ENCODE measurements around the gene ZBTB1.
A peak's percentile ranks its signal among the peaks of the same experiment; 100 is the strongest.

Gene ZBTB1

GRCh38 chr14:64504310-64504896, at the start of gene ZBTB1:
TSS of gene ZBTB1 (plus strand) at chr14:64504770. CDS start at chr14:64521505, 16,735 bp downstream.
- DNase-seq = peak; percentile 49 to 56

GRCh38 chr14:64459405-64460136, 45.0 kb upstream of the ZBTB1 start:
- no peak for DNase-seq

GRCh38 chr14:64461221-64461620, 43.3 kb upstream of the ZBTB1 start:
- no peak for DNase-seq

GRCh38 chr14:64463195-64463594, 41.4 kb upstream of the ZBTB1 start:
- no peak for DNase-seq

- no peak for DNase-seq
Observed at GRCh38 chr14:64463873-64464272, 40.7 kb upstream of the ZBTB1 start.

- no peak for DNase-seq
Observed at GRCh38 chr14:64464651-64465050, 39.9 kb upstream of the ZBTB1 start.

- DNase-seq = peak; percentile 65 to 83
Observed at GRCh38 chr14:64465191-64465822, 39.3 kb upstream of the ZBTB1 start, which contains the start of gene AKAP5. TSS of gene AKAP5 (plus strand) at chr14:64465499. CDS start at chr14:64468395, 2,896 bp downstream.

GRCh38 chr14:64465831-64466554, 38.6 kb upstream of the ZBTB1 start:
- DNase-seq = no peak

- no peak for DNase-seq
Observed at GRCh38 chr14:64467101-64467500, 37.5 kb upstream of the ZBTB1 start.

GRCh38 chr14:64467566-64467965, 37.0 kb upstream of the ZBTB1 start:
- DNase-seq = no peak

GRCh38 chr14:64468451-64468850, 36.1 kb upstream of the ZBTB1 start:
- DNase-seq = no peak

- DNase-seq = no peak
Observed at GRCh38 chr14:64474041-64474440, 30.5 kb upstream of the ZBTB1 start.

GRCh38 chr14:64474698-64475097, 29.9 kb upstream of the ZBTB1 start:
- DNase-seq = no peak

GRCh38 chr14:64475585-64476273, 28.8 kb upstream of the ZBTB1 start:
- no peak for DNase-seq

- no peak for DNase-seq
Observed at GRCh38 chr14:64476438-64476837, 28.1 kb upstream of the ZBTB1 start.

GRCh38 chr14:64478634-64479250, 25.8 kb upstream of the ZBTB1 start:
- peak in 1 of 2 experiments; percentile 6 for DNase-seq

- no peak for DNase-seq
Observed at GRCh38 chr14:64488590-64489099, 15.9 kb upstream of the ZBTB1 start.

GRCh38 chr14:64491637-64492036, 12.9 kb upstream of the ZBTB1 start:
- no peak for DNase-seq

GRCh38 chr14:64493455-64493854, 11.1 kb upstream of the ZBTB1 start:
- no peak for DNase-seq

- DNase-seq = no peak
Observed at GRCh38 chr14:64495252-64495651, 9.3 kb upstream of the ZBTB1 start.

- DNase-seq = no peak
Observed at GRCh38 chr14:64496764-64497163, 7.8 kb upstream of the ZBTB1 start.

GRCh38 chr14:64500088-64500487, 4.5 kb upstream of the ZBTB1 start:
- DNase-seq = no peak
